ENCODE results near the gene CASP7. TPM values are rescaled to one million over a fixed set of nuclear protein-coding genes. Genes with fewer than 3 reads are reported as not detected.
"Not testable (repeated sequence)": the region's sequence is repeated elsewhere in the genome, so short reads cannot be mapped to it uniquely, and the experiment has no call there.

CASP7 gene
- polyA plus RNA-seq, 3 donors = 9.9 to 26.1 (median 16.0) TPM

- Histone ChIP-seq H3K9me3 (replicated peaks in 1 of 2; ENCODE audit: control insufficient read depth in 1 of 2, insufficient read depth in 1 of 2, low read length in 2 of 2) (no peaks in the 10 kb centered on the region), H4K20me1 (ENCODE audit: insufficient read depth, low read length) (no peaks in the 10 kb centered on the region), H3K36me3 (replicated peaks in 1 of 2; ENCODE audit: control insufficient read depth in 1 of 2, insufficient read depth in 2 of 2, low read length in 2 of 2) (no peaks in the 10 kb centered on the region), H3K79me2 (ENCODE audit: insufficient read depth, low read length) (no peaks in the 10 kb centered on the region), H3K4me2 (replicated peaks; ENCODE audit: extremely low read depth, low read length, poor library complexity, severe bottlenecking) (no peak overlapping the region), H3K27ac (ENCODE audit: low read depth in 1 of 2, low read length in 2 of 2) (no peak overlapping the region), H3K9ac (ENCODE audit: insufficient read depth, low read length, poor library complexity, severe bottlenecking) (no peak overlapping the region), H3K4me3 (replicated peaks in 1 of 3; ENCODE audit: low read depth in 2 of 3, low read length in 3 of 3) (no peak overlapping the region), H3K27me3 (ENCODE audit: control insufficient read depth in 2 of 2, insufficient read depth in 2 of 2, low read length in 2 of 2) (no peaks in the 10 kb centered on the region), H2AFZ (ENCODE audit: insufficient read depth, low read depth, low read length, poor library complexity, severe bottlenecking) (no peak overlapping the region), H3K4me1 (ENCODE audit: control insufficient read depth in 1 of 2, insufficient read depth in 2 of 2, low read length in 2 of 2) (no peaks in the 10 kb centered on the region)
- no peak overlapping the region for H3K27ac Mint-ChIP-seq
- no peak for DNase-seq
- intact Hi-C loops (cut with micrococcal nuclease) = no loop called here
- WGBS (ENCODE audit: insufficient coverage) = no CpG with 5 or more reads among the region's 1 CpG
- H3K4me1 Mint-ChIP-seq = no peaks in the 10 kb centered on the region
- H3K4me3 Mint-ChIP-seq = no peak overlapping the region
- peaks cover 2 to 17% (median 3%) of the 10 kb centered on the region in 3 donors for H3K27me3 Mint-ChIP-seq (ENCODE audit: low read depth in 3 of 3)
- H3K9me3 Mint-ChIP-seq = peaks cover 0 to 7% (median 0%) of the 10 kb centered on the region in 7 donors
- TF ChIP-seq CTCF (IDR thresholded peaks at IDR 0.05) = no peak
- H3K36me3 Mint-ChIP-seq = no peaks in the 10 kb centered on the region
These were observed 27.8 kb upstream of the CASP7 start for GRCh38 chr10:113651898-113652297.

- H3K4me3 Mint-ChIP-seq; H3K36me3 ChIP-seq (replicated peaks in 1 of 2; ENCODE audit: control insufficient read depth in 1 of 2, insufficient read depth in 2 of 2, low read length in 2 of 2); intact Hi-C loops (cut with micrococcal nuclease); H2AFZ ChIP-seq (ENCODE audit: insufficient read depth, low read depth, low read length, poor library complexity, severe bottlenecking); H3K79me2 ChIP-seq (ENCODE audit: insufficient read depth, low read length); H3K4me1 ChIP-seq (ENCODE audit: control insufficient read depth in 1 of 2, insufficient read depth in 2 of 2, low read length in 2 of 2); H3K4me2 ChIP-seq (replicated peaks; ENCODE audit: extremely low read depth, low read length, poor library complexity, severe bottlenecking); H3K9me3 Mint-ChIP-seq; H3K4me3 ChIP-seq (replicated peaks in 1 of 3; ENCODE audit: low read depth in 2 of 3, low read length in 3 of 3); H3K27me3 ChIP-seq (ENCODE audit: control insufficient read depth in 2 of 2, insufficient read depth in 2 of 2, low read length in 2 of 2); H3K9ac ChIP-seq (ENCODE audit: insufficient read depth, low read length, poor library complexity, severe bottlenecking); H3K4me1 Mint-ChIP-seq; H3K36me3 Mint-ChIP-seq; H3K27ac ChIP-seq (ENCODE audit: low read depth in 1 of 2, low read length in 2 of 2); H4K20me1 ChIP-seq (ENCODE audit: insufficient read depth, low read length); H3K9me3 ChIP-seq (replicated peaks in 1 of 2; ENCODE audit: control insufficient read depth in 1 of 2, insufficient read depth in 1 of 2, low read length in 2 of 2); DNase-seq; H3K27ac Mint-ChIP-seq: not testable (repeated sequence)
- WGBS (ENCODE audit: insufficient coverage) = no CpG with 5 or more reads among the region's 3 CpGs
- peaks cover 2 to 17% (median 3%) of the 10 kb centered on the region in 3 donors for H3K27me3 Mint-ChIP-seq (ENCODE audit: low read depth in 3 of 3)
These were observed 27.3 kb upstream of the CASP7 start for GRCh38 chr10:113652456-113652855.

Measured in CD14-positive monocyte (primary cell).